Ovary (tissue), 9 donors: ENCODE data around the gene SPINT2. TPM values are rescaled to one million over a fixed set of nuclear protein-coding genes. Genes with fewer than 3 reads are reported as not detected.
A peak's percentile ranks its signal among the peaks of the same experiment; 100 is the strongest.

Experiments used
- DNase-seq, 5 donors: peaks; one replicate each; pipeline ENCODE4 v3.0.0-alpha.2; 2019 to 2020
- H3K27ac ChIP-seq, 2 donors: fragments of 200-600 bp; one replicate each; pipeline versions ENCODE4 v1.5.1 to v1.8.0; 2019 to 2022
- H3K27me3 ChIP-seq: fragments of 200-600 bp; one replicate; pipeline ENCODE4 v1.8.0; 2022
- H3K36me3 ChIP-seq: fragments of 200-600 bp; sonication (generic); one replicate; pipeline ENCODE4 v1.5.1; 2019
- H3K4me1 ChIP-seq: one replicate; pipeline ENCODE4 v1.8.1; 2013; ENCODE audit warnings: mild to moderate bottlenecking, moderate library complexity; ENCODE audit not compliant: insufficient read depth
- H3K4me3 ChIP-seq: fragments of 200-600 bp; sonication (generic); one replicate; pipeline ENCODE4 v1.5.1; 2017
- H3K9me3 ChIP-seq, 2 donors: fragments of 200-600 bp in 1 of 2; sonication (generic) in 1 of 2; one replicate each; pipeline versions ENCODE4 v1.5.1 to v1.8.1; 2013 to 2019; ENCODE audit warnings: mild to moderate bottlenecking in 1 of 2, moderate library complexity in 1 of 2
- EP300 ChIP-seq: sonication (generic); formaldehyde crosslinking; IDR thresholded peaks from one replicate; pipeline ENCODE4 v1.6.1; 2017; ENCODE audit warnings: antibody characterized with exemption
- POLR2A ChIP-seq: fragments of 450-650 bp; IDR thresholded peaks from one replicate; pipeline ENCODE4 v1.6.1; 2017; ENCODE audit warnings: antibody characterized with exemption, mild to moderate bottlenecking, moderate library complexity
- WGBS, 3 donors: extraction: QIAGEN DNeasy Blood & Tissue Kit in 1 of 3; methylation state at CpG; one replicate each; pipeline versions ENCODE4 v1.1.5 to v1.1.7; 2013 to 2017; 5-methylcytosine and 5-hydroxymethylcytosine counted together
- intact Hi-C, 4 donors: fragments of 100-400 bp; cut with DNase I; formaldehyde crosslinking; loops; one replicate each; pipeline versions ENCODE4 v1.11.0 to v1.15.1; 2022 to 2023
- polyA plus RNA-seq, 2 donors: library from polyadenylated mRNA; stranded (reverse); fragments of 200-250 nt in 1 of 2; fragments of 350-450 nt in 1 of 2; fragmentation: Illumina TruSeq in 1 of 2; extraction: RNeasy Lipid Tissue Mini Kit (QIAGEN cat#74804) in 1 of 2; gene quantifications; one replicate each; pipeline ENCODE4 v1.2.3, GENCODE V29; 2013 to 2014
- total RNA-seq, 7 donors: library from RNA; depleted of rRNA in 2 of 7; stranded (reverse); fragments of >200 nt in 2 of 7; fragmentation: NEBNext Ultra II Directional in 3 of 7; extraction: Animal tissue kit (Norgen Biotek cat#: 25700) in 3 of 7; gene quantifications; one replicate each; pipeline versions ENCODE4 v1.1.0 to v1.2.4, GENCODE V29; 2016 to 2023
- TF ChIP-seq, protein P1 (sequence below), 3 donors: fragments of 450-650 bp in 2 of 3; fragments of 200-600 bp in 1 of 3; IDR thresholded peaks; one replicate each; pipeline versions ENCODE4 v1.5.1 to v1.8.0; 2016 to 2022; ENCODE audit warnings: antibody characterized with exemption in 3 of 3, mild to moderate bottlenecking in 1 of 3
- donor health status: DM: no; HTN: no; CAD: no; lungs with moderate emphysema.
- donor health status: DM: no; HTN: no; CAD: no.
- donor health status: Bipolar disorder and iron deficiency.
- donor health status: DM: yes; HTN: yes; CAD: no.
- donor health status: DM: no; HTN: no; CAD: no.
- donor health status: DM: yes; HTN: yes; CAD: no.

The SPINT2 gene
- total and polyA plus RNA-seq, 9 donors = 71.5 to 556 (median 117) TPM

GRCh38 chr19:38304866-38305429, 40.6 kb downstream of the SPINT2 start:
- H3K27ac ChIP-seq = no peak overlapping the region
- H3K36me3 ChIP-seq = no peaks in the 10 kb centered on the region
- no peaks in the 10 kb centered on the region for H3K9me3 ChIP-seq
- WGBS, 3 donors = 79 to 85% (median 81%) methylated on average over 19 to 29 of the region's 29 CpGs
- DNase-seq = peak in 1 of 5 donors; percentile 53
- intact Hi-C loops = no loop called here
- no peak overlapping the region for H3K4me3 ChIP-seq
- H3K27me3 ChIP-seq = no peaks in the 10 kb centered on the region
- TF ChIP-seq, protein P1, sequence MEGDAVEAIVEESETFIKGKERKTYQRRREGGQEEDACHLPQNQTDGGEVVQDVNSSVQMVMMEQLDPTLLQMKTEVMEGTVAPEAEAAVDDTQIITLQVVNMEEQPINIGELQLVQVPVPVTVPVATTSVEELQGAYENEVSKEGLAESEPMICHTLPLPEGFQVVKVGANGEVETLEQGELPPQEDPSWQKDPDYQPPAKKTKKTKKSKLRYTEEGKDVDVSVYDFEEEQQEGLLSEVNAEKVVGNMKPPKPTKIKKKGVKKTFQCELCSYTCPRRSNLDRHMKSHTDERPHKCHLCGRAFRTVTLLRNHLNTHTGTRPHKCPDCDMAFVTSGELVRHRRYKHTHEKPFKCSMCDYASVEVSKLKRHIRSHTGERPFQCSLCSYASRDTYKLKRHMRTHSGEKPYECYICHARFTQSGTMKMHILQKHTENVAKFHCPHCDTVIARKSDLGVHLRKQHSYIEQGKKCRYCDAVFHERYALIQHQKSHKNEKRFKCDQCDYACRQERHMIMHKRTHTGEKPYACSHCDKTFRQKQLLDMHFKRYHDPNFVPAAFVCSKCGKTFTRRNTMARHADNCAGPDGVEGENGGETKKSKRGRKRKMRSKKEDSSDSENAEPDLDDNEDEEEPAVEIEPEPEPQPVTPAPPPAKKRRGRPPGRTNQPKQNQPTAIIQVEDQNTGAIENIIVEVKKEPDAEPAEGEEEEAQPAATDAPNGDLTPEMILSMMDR (IDR thresholded peaks at IDR 0.05) = no peak
- no peak for TF ChIP-seq POLR2A
- no peak for TF ChIP-seq EP300
- no peaks in the 10 kb centered on the region for H3K4me1 ChIP-seq

DNA sequence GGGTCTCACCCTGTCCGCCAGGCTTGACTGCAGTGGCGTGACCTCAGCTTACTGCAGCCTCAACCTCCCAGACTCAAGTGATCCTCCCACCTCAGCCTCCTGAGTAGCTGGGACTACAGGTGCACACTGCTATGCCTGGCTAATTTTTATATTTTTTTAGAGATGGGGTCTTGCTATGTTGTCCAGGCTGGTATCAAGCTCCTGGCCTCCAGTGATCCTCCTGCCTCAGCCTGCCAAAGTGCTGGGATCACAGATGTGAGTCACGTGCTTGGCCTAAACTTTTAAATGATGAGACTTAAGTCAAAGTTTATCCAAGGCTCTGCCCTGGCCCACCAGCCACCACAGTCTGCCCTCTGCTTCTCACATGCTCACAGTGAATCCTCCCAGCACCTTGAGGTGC, 41.9 kb downstream of the SPINT2 start:
- H3K27me3 ChIP-seq = no peaks in the 10 kb centered on the region
- H3K27ac ChIP-seq = no peak overlapping the region
- WGBS, 3 donors = 90 to 96% (median 91%) methylated on average over 3 of the region's 3 CpGs
- no peaks in the 10 kb centered on the region for H3K4me1 ChIP-seq
- intact Hi-C loops = no loop called here
- no peaks in the 10 kb centered on the region for H3K9me3 ChIP-seq
- H3K4me3 ChIP-seq = no peak overlapping the region
- no peak for DNase-seq
- TF ChIP-seq EP300 (no peak), POLR2A (no peak)
- TF ChIP-seq, protein P1 (IDR thresholded peaks at IDR 0.05) = no peak
- H3K36me3 ChIP-seq = no peaks in the 10 kb centered on the region

DNA sequence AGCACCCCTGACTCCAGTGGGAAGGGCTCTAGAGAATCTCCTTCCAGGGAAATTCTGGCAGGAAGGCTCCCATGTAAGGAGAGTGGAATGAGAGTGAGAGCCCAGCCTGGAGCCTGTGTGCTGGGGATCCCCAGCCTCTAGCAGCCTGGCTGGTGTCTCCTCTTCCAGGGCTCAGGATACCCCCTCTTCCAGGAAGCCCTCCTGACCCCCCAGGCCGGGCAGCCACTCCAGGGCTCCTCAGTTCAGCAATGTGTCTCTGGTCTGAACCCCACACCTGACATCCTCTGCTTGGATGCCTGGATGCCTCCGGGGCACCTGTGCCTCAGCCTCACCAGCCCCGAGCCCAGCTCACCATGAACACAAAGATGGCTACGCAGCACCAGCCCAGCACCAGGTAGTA, 42.7 kb downstream of the SPINT2 start:
- Histone ChIP-seq H3K27ac (no peak overlapping the region), H3K9me3 (no peaks in the 10 kb centered on the region), H3K4me3 (no peak overlapping the region), H3K27me3 (no peaks in the 10 kb centered on the region), H3K36me3 (no peaks in the 10 kb centered on the region), H3K4me1 (no peaks in the 10 kb centered on the region)
- TF ChIP-seq, protein P1 (IDR thresholded peaks at IDR 0.05) = no peak
- TF ChIP-seq EP300 (no peak), POLR2A (no peak)
- 91 to 98% (median 96%) methylated on average over 4 of the region's 4 CpGs for WGBS, 3 donors
- intact Hi-C loops = no loop called here
- no peak for DNase-seq

DNA sequence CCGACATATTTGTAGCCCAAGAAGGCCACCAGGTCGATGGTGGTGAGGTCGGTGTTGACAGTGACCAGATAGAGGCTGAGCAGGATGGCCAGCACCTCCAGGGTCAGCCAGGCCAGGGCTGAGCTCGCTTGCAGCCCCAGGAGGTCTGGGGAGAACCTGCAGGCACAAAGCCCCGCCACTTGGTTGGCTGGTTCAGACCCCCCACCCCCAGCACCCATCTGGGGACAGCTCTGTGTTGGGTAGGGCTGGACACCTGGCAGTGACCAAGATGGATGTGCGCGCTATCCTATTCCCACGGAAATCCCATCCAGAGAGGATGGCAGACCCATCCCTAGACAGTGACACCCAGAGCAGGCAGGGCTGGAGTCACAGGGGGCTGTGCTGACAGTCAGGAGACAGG, 43.2 kb downstream of the SPINT2 start:
- Histone ChIP-seq H3K4me3 (no peak overlapping the region), H3K4me1 (no peaks in the 10 kb centered on the region), H3K27me3 (no peaks in the 10 kb centered on the region), H3K9me3 (no peaks in the 10 kb centered on the region), H3K36me3 (no peaks in the 10 kb centered on the region), H3K27ac (no peak overlapping the region)
- intact Hi-C loops = no loop called here
- no peak for DNase-seq
- TF ChIP-seq EP300 (no peak), POLR2A (no peak)
- TF ChIP-seq, protein P1 (IDR thresholded peaks at IDR 0.05) = no peak
- WGBS, 3 donors = 73 to 86% (median 83%) methylated on average over 8 of the region's 8 CpGs
